Measurements from ENCODE around the gene AKR1B1.

DNA sequence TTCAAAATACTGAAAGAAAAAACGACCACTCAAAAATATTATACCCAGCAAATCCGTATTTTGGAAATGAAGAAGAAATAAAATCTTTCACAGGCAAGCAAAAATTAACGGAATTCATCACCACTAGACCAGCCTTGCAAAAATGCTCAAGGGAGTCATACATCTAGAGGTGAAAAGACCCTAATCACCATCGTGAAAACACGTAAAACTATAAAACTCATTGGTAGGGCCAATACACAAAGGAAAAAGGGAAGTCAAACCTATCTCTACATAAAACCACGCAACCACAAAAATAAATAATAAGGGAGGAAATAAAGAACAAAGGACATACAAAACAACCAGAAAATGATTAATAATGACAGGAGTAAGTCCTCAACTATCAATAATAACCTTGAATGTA lies 6.6 kb upstream of the AKR1B1 start:
- TF ChIP-seq, protein P1, sequence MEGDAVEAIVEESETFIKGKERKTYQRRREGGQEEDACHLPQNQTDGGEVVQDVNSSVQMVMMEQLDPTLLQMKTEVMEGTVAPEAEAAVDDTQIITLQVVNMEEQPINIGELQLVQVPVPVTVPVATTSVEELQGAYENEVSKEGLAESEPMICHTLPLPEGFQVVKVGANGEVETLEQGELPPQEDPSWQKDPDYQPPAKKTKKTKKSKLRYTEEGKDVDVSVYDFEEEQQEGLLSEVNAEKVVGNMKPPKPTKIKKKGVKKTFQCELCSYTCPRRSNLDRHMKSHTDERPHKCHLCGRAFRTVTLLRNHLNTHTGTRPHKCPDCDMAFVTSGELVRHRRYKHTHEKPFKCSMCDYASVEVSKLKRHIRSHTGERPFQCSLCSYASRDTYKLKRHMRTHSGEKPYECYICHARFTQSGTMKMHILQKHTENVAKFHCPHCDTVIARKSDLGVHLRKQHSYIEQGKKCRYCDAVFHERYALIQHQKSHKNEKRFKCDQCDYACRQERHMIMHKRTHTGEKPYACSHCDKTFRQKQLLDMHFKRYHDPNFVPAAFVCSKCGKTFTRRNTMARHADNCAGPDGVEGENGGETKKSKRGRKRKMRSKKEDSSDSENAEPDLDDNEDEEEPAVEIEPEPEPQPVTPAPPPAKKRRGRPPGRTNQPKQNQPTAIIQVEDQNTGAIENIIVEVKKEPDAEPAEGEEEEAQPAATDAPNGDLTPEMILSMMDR (IDR thresholded peaks at IDR 0.05; ENCODE audit: extremely low read depth in 1 of 2, insufficient read depth in 1 of 2, low read depth in 1 of 2, low read length in 2 of 2), result no peak
- TF ChIP-seq POLR2A (IDR thresholded peaks at IDR 0.05; ENCODE audit: low read depth, low read length) (no peak), JUN (IDR thresholded peaks at IDR 0.05; ENCODE audit: borderline replicate concordance, insufficient read depth, insufficient read length, low read depth) (no peak), MYC (IDR thresholded peaks at IDR 0.05; ENCODE audit: low read depth, low read length) (no peak), EZH2 (IDR thresholded peaks at IDR 0.05; ENCODE audit: borderline replicate concordance, low read depth, low read length, severe bottlenecking) (no peak)

All from endothelial cell of umbilical vein (primary cell).